K562 (cell line): Measurements from ENCODE around the gene KMT5C. TPM values are rescaled to one million over a fixed set of nuclear protein-coding genes. Genes with fewer than 3 reads are reported as not detected.
A peak's percentile ranks its signal among the peaks of the same experiment; 100 is the strongest.

Experiments
- ATAC-seq: fragments of 200-7000 bp; cut with Tn5 transposase; 3 replicates; pipeline ENCODE4 v1.9.1; 2020; ENCODE audit warnings: moderate library complexity
- BruUV-seq: library from RNA; stranded (reverse); fragments of 400-500 nt; replicated peaks from 2 replicates; lab custom pipeline; 2021; lab: Mats Ljungman, UMichigan
- CTCF ChIA-PET: fragments of 300-600 bp; formaldehyde crosslinking; extraction: SDS; loops from one replicate; lab custom pipeline; 2021; ENCODE audit warnings: low intra/inter-chr PET ratio; lab: Yijun Ruan, JAX
- POLR2A ChIA-PET: fragments of 300-600, 350-650 bp; sonication (Branson Sonifier 250); formaldehyde crosslinking; extraction: SDS; loops from one replicate; lab custom pipeline; 2021; ENCODE audit warnings: antibody characterized with exemption, inconsistent platforms; lab: Yijun Ruan, JAX
- DNase-seq, 4 experiments: peaks; one replicate each; pipeline versions ENCODE4 v3.0.0 to v3.0.0-alpha.2; 2011 to 2018; ENCODE audit warnings: low spot score in 3 of 4, mixed read lengths in 3 of 4; ENCODE audit errors: extremely low read depth in 1 of 4
- FAIRE-seq: peaks from 2 replicates; lab custom pipeline; 2011; peaks lifted over from hg19 to GRCh38; lab: Jason Lieb, UNC
- H2AFZ ChIP-seq: 2 replicates; pipeline ENCODE4 v1.6.0; 2011; ENCODE audit warnings: low read depth, low read length, control low read depth, inconsistent platforms
- H3K27ac ChIP-seq: fragments of 200-600 bp; 3 replicates; pipeline ENCODE4 v1.8.0; 2011; ENCODE audit warnings: low read depth, mild to moderate bottlenecking, control low read depth, inconsistent platforms, low read length, moderate library complexity, mixed read lengths; ENCODE audit errors: extremely low read depth
- H3K27me3 ChIP-seq, 2 experiments: fragments of 300-600 bp in 1 of 2; 2 replicates in 1 of 2; 3 replicates in 1 of 2; pipeline versions ENCODE4 v1.6.0 to v1.8.0; 2011; ENCODE audit warnings: inconsistent platforms in 2 of 2, low read length in 2 of 2, mild to moderate bottlenecking in 1 of 2, mixed read lengths in 1 of 2, moderate library complexity in 1 of 2; ENCODE audit not compliant: control insufficient read depth in 2 of 2, insufficient read depth in 2 of 2
- H3K36me3 ChIP-seq: fragments of 300-600 bp; 3 replicates; pipeline ENCODE4 v1.8.0; 2011; ENCODE audit warnings: mild to moderate bottlenecking, low read length, inconsistent platforms; ENCODE audit not compliant: control insufficient read depth, insufficient read depth
- H3K4me1 ChIP-seq, 2 experiments: fragments of 200-600 bp in 1 of 2; replicated peaks in 1 of 2; 2 replicates in 1 of 2; 3 replicates in 1 of 2; pipeline versions ENCODE4 v1.5.1 to v1.8.0; 2011; ENCODE audit warnings: inconsistent platforms in 2 of 2, low read length in 2 of 2, mild to moderate bottlenecking in 1 of 2, mixed read lengths in 1 of 2, moderate library complexity in 1 of 2; ENCODE audit not compliant: control insufficient read depth in 2 of 2, insufficient read depth in 2 of 2
- H3K4me2 ChIP-seq: 2 replicates; pipeline ENCODE4 v1.6.1; 2011; ENCODE audit warnings: low read length, control low read depth, inconsistent platforms, mixed read lengths; ENCODE audit not compliant: insufficient read depth
- H3K4me3 ChIP-seq: fragments of 200-600 bp; sonication (generic), shearing (Covaris generic); 2 replicates; pipeline ENCODE4 v1.5.1; 2016; ENCODE audit warnings: control low read depth, inconsistent platforms
- H3K79me2 ChIP-seq: fragments of 200-600 bp; 3 replicates; pipeline ENCODE4 v1.8.0; 2011; ENCODE audit warnings: low read length, inconsistent platforms; ENCODE audit not compliant: control insufficient read depth, insufficient read depth
- H3K9ac ChIP-seq, 2 experiments: 2 replicates each; pipeline versions ENCODE4 v1.6.0 to v1.6.1; 2011; ENCODE audit warnings: low read depth in 2 of 2, low read length in 2 of 2, control low read depth in 1 of 2, inconsistent platforms in 1 of 2, mild to moderate bottlenecking in 1 of 2, mixed read lengths in 1 of 2; ENCODE audit not compliant: insufficient read depth in 1 of 2
- H3K9me1 ChIP-seq: one replicate; pipeline ENCODE4 v1.6.0; 2011; ENCODE audit warnings: inconsistent platforms, mild to moderate bottlenecking, low read length, moderate library complexity; ENCODE audit not compliant: control insufficient read depth, insufficient read depth
- H3K9me3 ChIP-seq: replicated peaks from 2 replicates; pipeline ENCODE4 v1.5.1; 2011; ENCODE audit warnings: low read depth, low read length, inconsistent platforms; ENCODE audit not compliant: control insufficient read depth, insufficient read depth
- H4K20me1 ChIP-seq: replicated peaks from 2 replicates; pipeline ENCODE4 v1.6.1; 2011; ENCODE audit warnings: low read length, inconsistent platforms, mixed read lengths; ENCODE audit not compliant: control insufficient read depth, insufficient read depth
- ATF7 ChIP-seq: fragments of 450-650 bp; IDR thresholded peaks from 2 replicates; pipeline ENCODE4 v1.7.1; 2014; ENCODE audit warnings: mild to moderate bottlenecking, moderate library complexity
- CHD4 ChIP-seq: fragments of 200-600 bp; sonication (generic); IDR thresholded peaks from 3 replicates; pipeline ENCODE4 v1.6.1; 2012; ENCODE audit warnings: low read depth, mild to moderate bottlenecking, mixed read lengths, low read length, inconsistent platforms; ENCODE audit not compliant: insufficient read depth, insufficient replicate concordance, poor library complexity, severe bottlenecking
- FOXJ2 ChIP-seq: fragments of 200-800 bp; sonication (Bioruptor generic); IDR thresholded peaks from 2 replicates; pipeline ENCODE4 v1.6.1; 2016; ENCODE audit warnings: missing genetic modification characterization, missing compliant biosample characterization
- FOXK2 ChIP-seq, 2 experiments: fragments of 450-650 bp; IDR thresholded peaks in 1 of 2; conservative IDR thresholded peaks in 1 of 2; 2 replicates each; pipeline ENCODE4 v1.6.1; 2016; ENCODE audit warnings: low read depth in 2 of 2, mild to moderate bottlenecking in 1 of 2
- KDM4B ChIP-seq, 2 experiments: fragments of 450-650 bp in 1 of 2; sonication (generic) in 1 of 2; IDR thresholded peaks; 2 replicates each; pipeline ENCODE4 v1.6.1; 2016 to 2017; ENCODE audit warnings: borderline replicate concordance in 2 of 2, antibody characterized with exemption in 1 of 2, low read depth in 1 of 2, mild to moderate bottlenecking in 1 of 2
- NR1H2 ChIP-seq: sonication (generic); formaldehyde crosslinking; IDR thresholded peaks from 2 replicates; pipeline ENCODE4 v1.4.0; 2020; ENCODE audit warnings: mild to moderate bottlenecking, missing genetic modification reagents
- POLR2A ChIP-seq: fragments of 450-650 bp; conservative IDR thresholded peaks from 2 replicates; pipeline ENCODE4 v1.6.1; 2016
- STAT5A ChIP-seq: IDR thresholded peaks from 2 replicates; pipeline ENCODE4 v1.6.1; 2012; ENCODE audit warnings: low read length, inconsistent platforms, borderline replicate concordance
- ZBTB17 ChIP-seq: fragments of 450-650 bp; formaldehyde crosslinking; IDR thresholded peaks from 2 replicates; pipeline ENCODE4 v1.4.0; 2020; ENCODE audit warnings: mild to moderate bottlenecking
- ZKSCAN8 ChIP-seq: fragments of 200-800 bp; sonication (Bioruptor generic); IDR thresholded peaks from 2 replicates; pipeline ENCODE4 v1.6.1; 2016; ENCODE audit warnings: missing genetic modification characterization, missing compliant biosample characterization
- ZNF217 ChIP-seq: sonication (generic); formaldehyde crosslinking; IDR thresholded peaks from 2 replicates; pipeline ENCODE4 v1.8.0; 2022; ENCODE audit warnings: mild to moderate bottlenecking, missing genetic modification reagents
- WGBS: fragments of 100-300 bp; shearing (Covaris generic); methylation state at CpG from one replicate; pipeline ENCODE4 v1.1.6; 2016; ENCODE audit warnings: low coverage, mixed read lengths; ENCODE audit not compliant: insufficient coverage; ENCODE audit errors: missing lambda C conversion rate; 5-methylcytosine and 5-hydroxymethylcytosine counted together
- in situ Hi-C: fragments of 300-500 bp; cut with MboI; formaldehyde crosslinking; loops from 4 replicates; pipeline ENCODE4 v1.15.0; 2018; ENCODE audit warnings: inconsistent platforms, mixed read lengths
- intact Hi-C: fragments of 100-400 bp; cut with micrococcal nuclease; formaldehyde crosslinking; loops from 2 replicates; pipeline ENCODE4 v1.14.2; 2022
- polyA plus RNA-seq, 8 experiments: library from polyadenylated mRNA; depleted of rRNA in 4 of 8; stranded (reverse) in 5 of 8; unstranded in 3 of 8; fragments of >200 nt; fragmentation: Nextera tagmentation in 2 of 8; fragmentation: Illumina TruSeq in 1 of 8; extraction: Ambion mirVana in 2 of 8; extraction: Trizol in 1 of 8; gene quantifications; 2 replicates each; pipeline versions ENCODE4 v1.2.1 to v1.2.3, GENCODE V29; 2011 to 2014; ENCODE audit warnings: inconsistent platforms in 1 of 8, missing spikeins in 1 of 8
- total RNA-seq, 7 experiments: library from RNA; depleted of rRNA in 6 of 7; stranded (reverse); fragments of >200 nt in 6 of 7; fragmentation: Illumina TruSeq in 2 of 7; extraction: Trizol in 2 of 7; gene quantifications; 2 replicates each; pipeline versions ENCODE4 v1.2.1 to v1.2.3, GENCODE V29; 2011 to 2021; ENCODE audit warnings: low replicate concordance in 1 of 7
- TF ChIP-seq, protein P1 (sequence below): sonication (generic); formaldehyde crosslinking; IDR thresholded peaks from 2 replicates; pipeline ENCODE4 v1.8.0; 2022; ENCODE audit warnings: mild to moderate bottlenecking, missing genetic modification reagents
- TF ChIP-seq, protein P2 (sequence below): IDR thresholded peaks from 3 replicates; pipeline ENCODE4 v1.6.1; 2011; ENCODE audit warnings: borderline replicate concordance, mild to moderate bottlenecking, moderate library complexity; ENCODE audit not compliant: insufficient read length; ENCODE audit errors: extremely low read depth
- TF ChIP-seq, protein P3 (sequence below): IDR thresholded peaks from 2 replicates; pipeline ENCODE4 v1.6.1; 2011; ENCODE audit warnings: borderline replicate concordance, low read depth, mild to moderate bottlenecking, moderate library complexity, low read length; ENCODE audit not compliant: insufficient read depth, poor library complexity, severe bottlenecking

The KMT5C gene
- total and polyA plus RNA-seq, 9 of the 15 experiments (the other 6 are each of a cell fraction or from before 2014, with no cell fraction given), result 0.15 to 53.5 (median 16.6) TPM

DNA sequence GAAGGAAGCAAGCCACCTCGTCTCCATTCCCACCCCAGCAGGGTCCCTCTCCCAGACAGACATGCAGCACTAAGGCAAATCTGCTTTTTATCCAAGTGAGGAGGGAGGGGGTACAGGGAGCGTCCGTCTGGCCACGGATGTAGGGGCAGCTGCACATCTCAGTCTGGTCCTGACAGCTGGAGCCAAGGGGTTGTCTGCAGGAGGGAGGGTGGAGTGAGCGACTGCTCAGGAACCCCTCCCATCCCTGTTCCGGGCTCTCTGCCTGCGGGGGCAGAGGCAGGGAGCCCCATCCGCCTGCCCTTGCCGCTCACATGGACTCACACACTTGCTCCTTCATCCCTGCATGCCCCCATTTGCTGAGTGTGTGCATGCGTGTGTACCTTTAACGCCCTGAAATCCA, 39.5 kb downstream of the KMT5C start:
- Histone ChIP-seq H3K4me1 (peaks cover 21 to 52% of the 10 kb centered on the region in 2 experiments), H3K4me3 (no peak overlapping the region), H3K27ac (no peak overlapping the region), H3K4me2 (no peak overlapping the region), H2AFZ (no peak overlapping the region), H4K20me1 (no peaks in the 10 kb centered on the region), H3K79me2 (peaks cover 20% of the 10 kb centered on the region), H3K27me3 (no peaks in the 10 kb centered on the region), H3K9me3 (no peaks in the 10 kb centered on the region; the same call in 1 of the 2 replicates), H3K9me1 (no peaks in the 10 kb centered on the region), H3K36me3 (no peaks in the 10 kb centered on the region), H3K9ac (peak overlapping the region in 1 of 2 experiments; percentile 29; a peak in 2 of 4 replicates)
- ChIA-PET POLR2A (interaction anchor here (0.7 to 1.2 kb wide), 2 partner anchors 28 to 304 kb away, joined by 4 to 7 read pairs; partner anchors contain the start of gene UBE2S), CTCF (no interaction called here)
- no TSS peak for BruUV-seq
- 42% methylated on average over 8 of the region's 11 CpGs for WGBS
- FAIRE-seq, result no peak
- TF ChIP-seq NR1H2 (CRISPR knock-in tag) (no peak), KDM4B (IDR thresholded peaks at IDR 0.05; ENCODE audit: borderline replicate concordance in 2 of 2, low read depth in 1 of 2) (no peak), FOXJ2 (tag) (no peak), ZNF217 (CRISPR knock-in tag) (no peak), FOXK2 (conservative IDR thresholded peaks at IDR 0.05 in 1 of 2, IDR thresholded peaks at IDR 0.05 in 1 of 2; ENCODE audit: low read depth in 2 of 2) (no peak), STAT5A (no peak), CHD4 (no peak), ZBTB17 (CRISPR knock-in tag) (no peak), POLR2A (no peak), ATF7 (no peak), ZKSCAN8 (CRISPR knock-in tag) (no peak)
- TF ChIP-seq, protein P1, sequence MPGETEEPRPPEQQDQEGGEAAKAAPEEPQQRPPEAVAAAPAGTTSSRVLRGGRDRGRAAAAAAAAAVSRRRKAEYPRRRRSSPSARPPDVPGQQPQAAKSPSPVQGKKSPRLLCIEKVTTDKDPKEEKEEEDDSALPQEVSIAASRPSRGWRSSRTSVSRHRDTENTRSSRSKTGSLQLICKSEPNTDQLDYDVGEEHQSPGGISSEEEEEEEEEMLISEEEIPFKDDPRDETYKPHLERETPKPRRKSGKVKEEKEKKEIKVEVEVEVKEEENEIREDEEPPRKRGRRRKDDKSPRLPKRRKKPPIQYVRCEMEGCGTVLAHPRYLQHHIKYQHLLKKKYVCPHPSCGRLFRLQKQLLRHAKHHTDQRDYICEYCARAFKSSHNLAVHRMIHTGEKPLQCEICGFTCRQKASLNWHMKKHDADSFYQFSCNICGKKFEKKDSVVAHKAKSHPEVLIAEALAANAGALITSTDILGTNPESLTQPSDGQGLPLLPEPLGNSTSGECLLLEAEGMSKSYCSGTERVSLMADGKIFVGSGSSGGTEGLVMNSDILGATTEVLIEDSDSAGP (CRISPR knock-in tag), result no peak
- TF ChIP-seq, protein P2, sequence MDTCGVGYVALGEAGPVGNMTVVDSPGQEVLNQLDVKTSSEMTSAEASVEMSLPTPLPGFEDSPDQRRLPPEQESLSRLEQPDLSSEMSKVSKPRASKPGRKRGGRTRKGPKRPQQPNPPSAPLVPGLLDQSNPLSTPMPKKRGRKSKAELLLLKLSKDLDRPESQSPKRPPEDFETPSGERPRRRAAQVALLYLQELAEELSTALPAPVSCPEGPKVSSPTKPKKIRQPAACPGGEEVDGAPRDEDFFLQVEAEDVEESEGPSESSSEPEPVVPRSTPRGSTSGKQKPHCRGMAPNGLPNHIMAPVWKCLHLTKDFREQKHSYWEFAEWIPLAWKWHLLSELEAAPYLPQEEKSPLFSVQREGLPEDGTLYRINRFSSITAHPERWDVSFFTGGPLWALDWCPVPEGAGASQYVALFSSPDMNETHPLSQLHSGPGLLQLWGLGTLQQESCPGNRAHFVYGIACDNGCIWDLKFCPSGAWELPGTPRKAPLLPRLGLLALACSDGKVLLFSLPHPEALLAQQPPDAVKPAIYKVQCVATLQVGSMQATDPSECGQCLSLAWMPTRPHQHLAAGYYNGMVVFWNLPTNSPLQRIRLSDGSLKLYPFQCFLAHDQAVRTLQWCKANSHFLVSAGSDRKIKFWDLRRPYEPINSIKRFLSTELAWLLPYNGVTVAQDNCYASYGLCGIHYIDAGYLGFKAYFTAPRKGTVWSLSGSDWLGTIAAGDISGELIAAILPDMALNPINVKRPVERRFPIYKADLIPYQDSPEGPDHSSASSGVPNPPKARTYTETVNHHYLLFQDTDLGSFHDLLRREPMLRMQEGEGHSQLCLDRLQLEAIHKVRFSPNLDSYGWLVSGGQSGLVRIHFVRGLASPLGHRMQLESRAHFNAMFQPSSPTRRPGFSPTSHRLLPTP, result no peak
- TF ChIP-seq, protein P3, sequence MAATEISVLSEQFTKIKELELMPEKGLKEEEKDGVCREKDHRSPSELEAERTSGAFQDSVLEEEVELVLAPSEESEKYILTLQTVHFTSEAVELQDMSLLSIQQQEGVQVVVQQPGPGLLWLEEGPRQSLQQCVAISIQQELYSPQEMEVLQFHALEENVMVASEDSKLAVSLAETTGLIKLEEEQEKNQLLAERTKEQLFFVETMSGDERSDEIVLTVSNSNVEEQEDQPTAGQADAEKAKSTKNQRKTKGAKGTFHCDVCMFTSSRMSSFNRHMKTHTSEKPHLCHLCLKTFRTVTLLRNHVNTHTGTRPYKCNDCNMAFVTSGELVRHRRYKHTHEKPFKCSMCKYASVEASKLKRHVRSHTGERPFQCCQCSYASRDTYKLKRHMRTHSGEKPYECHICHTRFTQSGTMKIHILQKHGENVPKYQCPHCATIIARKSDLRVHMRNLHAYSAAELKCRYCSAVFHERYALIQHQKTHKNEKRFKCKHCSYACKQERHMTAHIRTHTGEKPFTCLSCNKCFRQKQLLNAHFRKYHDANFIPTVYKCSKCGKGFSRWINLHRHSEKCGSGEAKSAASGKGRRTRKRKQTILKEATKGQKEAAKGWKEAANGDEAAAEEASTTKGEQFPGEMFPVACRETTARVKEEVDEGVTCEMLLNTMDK, result no peak
- ATAC-seq, result no peak
- intact Hi-C loops (no loop called here), in situ Hi-C loops (no loop called here)
- no peak for DNase-seq
